ENCODE measurements around the gene MRI1.
A peak's percentile ranks its signal among the peaks of the same experiment; 100 is the strongest.

MRI1 gene

DNA sequence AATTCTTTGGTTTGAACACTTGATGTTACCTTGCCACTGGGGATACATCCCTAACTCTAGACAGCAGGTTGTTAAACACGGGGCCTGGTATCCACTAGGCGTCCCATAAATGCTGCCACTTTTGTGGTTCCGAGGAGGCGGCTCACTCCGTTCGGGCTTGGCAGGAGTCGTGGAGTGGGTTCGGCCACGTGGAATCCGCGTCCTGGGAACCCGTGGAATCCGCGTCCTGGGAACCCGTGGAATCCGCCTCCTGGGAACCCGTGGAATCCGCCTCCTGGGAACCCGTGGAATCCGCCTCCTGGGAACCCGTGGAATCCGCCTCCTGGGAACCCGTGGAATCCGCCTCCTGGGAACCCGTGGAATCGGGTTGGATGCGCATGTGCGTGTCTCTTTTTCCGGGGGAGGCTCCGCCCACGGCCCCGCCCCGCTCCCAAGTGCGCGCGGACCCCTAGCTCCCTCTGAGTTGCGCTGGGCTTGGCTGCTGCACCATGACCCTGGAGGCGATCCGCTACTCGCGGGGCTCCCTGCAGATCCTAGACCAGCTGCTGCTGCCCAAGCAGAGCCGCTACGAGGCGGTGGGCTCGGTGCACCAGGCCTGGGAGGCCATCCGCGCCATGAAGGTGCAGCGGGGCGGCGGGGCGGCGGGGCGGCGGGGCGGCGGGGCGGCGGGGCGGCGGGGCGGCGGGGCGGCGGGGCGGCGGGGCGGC lies at the start of gene MRI1:
Gene MRI1, plus strand, starts transcription at position 422 of the 707 bp plus-strand sequence. Its CDS starts 67 bp downstream, at position 489.
- Histone ChIP-seq H3K36me3 (peaks cover 49% of the 10 kb centered on the region), H3K27me3 (no peaks in the 10 kb centered on the region), H3K4me1 (ENCODE audit: control insufficient read depth in 1 of 2, insufficient read depth in 1 of 2, low read depth in 1 of 2, low read length in 1 of 2) (peaks cover 13 to 15% of the 10 kb centered on the region in 2 experiments), H3K4me3 (ENCODE audit: low read depth in 1 of 2, low read length in 1 of 2) (peak within 1 kb of the TSS; percentile 71 to 73), H3K27ac (no peak within 1 kb of the TSS), H3K9me3 (no peaks in the 10 kb centered on the region)
- TF ChIP-seq, protein P1, sequence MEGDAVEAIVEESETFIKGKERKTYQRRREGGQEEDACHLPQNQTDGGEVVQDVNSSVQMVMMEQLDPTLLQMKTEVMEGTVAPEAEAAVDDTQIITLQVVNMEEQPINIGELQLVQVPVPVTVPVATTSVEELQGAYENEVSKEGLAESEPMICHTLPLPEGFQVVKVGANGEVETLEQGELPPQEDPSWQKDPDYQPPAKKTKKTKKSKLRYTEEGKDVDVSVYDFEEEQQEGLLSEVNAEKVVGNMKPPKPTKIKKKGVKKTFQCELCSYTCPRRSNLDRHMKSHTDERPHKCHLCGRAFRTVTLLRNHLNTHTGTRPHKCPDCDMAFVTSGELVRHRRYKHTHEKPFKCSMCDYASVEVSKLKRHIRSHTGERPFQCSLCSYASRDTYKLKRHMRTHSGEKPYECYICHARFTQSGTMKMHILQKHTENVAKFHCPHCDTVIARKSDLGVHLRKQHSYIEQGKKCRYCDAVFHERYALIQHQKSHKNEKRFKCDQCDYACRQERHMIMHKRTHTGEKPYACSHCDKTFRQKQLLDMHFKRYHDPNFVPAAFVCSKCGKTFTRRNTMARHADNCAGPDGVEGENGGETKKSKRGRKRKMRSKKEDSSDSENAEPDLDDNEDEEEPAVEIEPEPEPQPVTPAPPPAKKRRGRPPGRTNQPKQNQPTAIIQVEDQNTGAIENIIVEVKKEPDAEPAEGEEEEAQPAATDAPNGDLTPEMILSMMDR (IDR thresholded peaks at IDR 0.05) = no peak

GRCh38 chr19:13717194-13717643 lies 47.1 kb upstream of the MRI1 start:
- H3K27me3 ChIP-seq = peaks cover 33% of the 10 kb centered on the region
- H3K27ac ChIP-seq = no peak overlapping the region
- no peaks in the 10 kb centered on the region for H3K9me3 ChIP-seq
- TF ChIP-seq, protein P1 (IDR thresholded peaks at IDR 0.05) = no peak
- no peak overlapping the region for H3K4me3 ChIP-seq (ENCODE audit: low read depth in 1 of 2, low read length in 1 of 2)
- H3K36me3 ChIP-seq = no peaks in the 10 kb centered on the region
- H3K4me1 ChIP-seq (ENCODE audit: control insufficient read depth in 1 of 2, insufficient read depth in 1 of 2, low read depth in 1 of 2, low read length in 1 of 2) = no peaks in the 10 kb centered on the region

DNA sequence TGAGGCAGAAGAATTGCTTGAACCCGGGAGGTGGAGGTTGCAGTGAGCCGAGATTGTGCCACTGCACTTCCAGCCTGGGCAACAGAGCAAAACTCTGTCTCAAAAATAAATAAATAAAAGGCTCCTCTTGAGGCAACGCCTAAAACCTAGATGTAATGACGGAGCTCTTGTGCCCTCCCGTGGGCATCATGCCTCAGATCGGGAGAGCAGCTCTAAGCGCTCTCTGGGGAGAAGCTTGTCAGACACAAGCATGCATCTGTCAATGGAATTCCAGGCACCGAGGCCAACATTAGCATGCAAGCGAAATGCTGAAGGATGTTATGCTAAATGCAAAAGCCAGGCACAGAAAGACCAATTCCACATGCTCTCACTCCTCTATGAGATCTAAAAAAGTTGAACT lies 45.6 kb upstream of the MRI1 start:
- H3K27me3 ChIP-seq = peaks cover 33% of the 10 kb centered on the region
- H3K4me3 ChIP-seq (ENCODE audit: low read depth in 1 of 2, low read length in 1 of 2) = no peak overlapping the region
- H3K36me3 ChIP-seq = no peaks in the 10 kb centered on the region
- TF ChIP-seq, protein P1 (IDR thresholded peaks at IDR 0.05) = no peak
- H3K27ac ChIP-seq = no peak overlapping the region
- H3K9me3 ChIP-seq = no peaks in the 10 kb centered on the region
- H3K4me1 ChIP-seq (ENCODE audit: control insufficient read depth in 1 of 2, insufficient read depth in 1 of 2, low read depth in 1 of 2, low read length in 1 of 2) = no peaks in the 10 kb centered on the region

- Histone ChIP-seq H3K4me3 (ENCODE audit: low read depth in 1 of 2, low read length in 1 of 2) (no peak overlapping the region), H3K9me3 (no peaks in the 10 kb centered on the region), H3K4me1 (ENCODE audit: control insufficient read depth in 1 of 2, insufficient read depth in 1 of 2, low read depth in 1 of 2, low read length in 1 of 2) (no peaks in the 10 kb centered on the region), H3K36me3 (no peaks in the 10 kb centered on the region), H3K27ac (no peak overlapping the region), H3K27me3 (peaks cover 24% of the 10 kb centered on the region)
- TF ChIP-seq, protein P1 (IDR thresholded peaks at IDR 0.05) = no peak
Observed at GRCh38 chr19:13722146-13722545, 42.2 kb upstream of the MRI1 start.

- H3K4me3 ChIP-seq (ENCODE audit: low read depth in 1 of 2, low read length in 1 of 2) = no peak overlapping the region
- TF ChIP-seq, protein P1 (IDR thresholded peaks at IDR 0.05) = no peak
- H3K27ac ChIP-seq = no peak overlapping the region
- no peaks in the 10 kb centered on the region for H3K36me3 ChIP-seq
- H3K4me1 ChIP-seq (ENCODE audit: control insufficient read depth in 1 of 2, insufficient read depth in 1 of 2, low read depth in 1 of 2, low read length in 1 of 2) = no peaks in the 10 kb centered on the region
- no peaks in the 10 kb centered on the region for H3K9me3 ChIP-seq
- H3K27me3 ChIP-seq = peaks cover 14% of the 10 kb centered on the region
Observed at GRCh38 chr19:13723206-13723605, 41.1 kb upstream of the MRI1 start.

Data from neutrophil (primary cell).